GM12872 (cell line): ENCODE data around the gene CDC27.

Source experiments
- TF ChIP-seq, protein P1 (sequence below): IDR thresholded peaks from 3 replicates; pipeline ENCODE4 v1.5.1; 2011; ENCODE audit warnings: low read depth, mild to moderate bottlenecking, low read length, moderate library complexity; ENCODE audit not compliant: insufficient read depth

Gene CDC27

DNA sequence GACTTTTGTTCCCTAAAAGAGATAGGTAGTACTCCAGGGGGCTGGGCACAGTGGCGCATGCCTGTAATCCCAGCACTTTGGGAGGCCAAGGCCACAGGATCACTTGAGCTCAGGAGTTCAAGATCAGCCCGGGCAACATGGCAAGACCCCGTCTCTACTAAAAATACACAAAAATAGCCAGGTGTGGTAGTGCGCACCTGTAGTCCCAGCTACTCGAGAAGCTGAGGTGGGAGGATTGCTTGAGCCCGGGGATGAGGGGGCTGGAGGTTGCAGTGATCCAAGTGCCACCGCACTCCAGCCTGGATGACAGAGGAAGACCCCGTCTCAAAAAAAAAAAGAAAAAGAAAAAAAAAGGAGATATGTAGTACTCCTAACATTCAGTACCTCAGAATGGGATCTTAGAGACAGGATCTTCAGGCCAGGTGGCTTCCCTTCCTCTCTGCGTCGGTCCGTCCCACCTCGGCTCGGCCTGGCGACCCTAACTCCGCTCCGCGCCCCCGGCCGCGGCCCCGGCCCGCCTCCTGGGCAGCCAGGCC, 89.6 kb downstream of the CDC27 start:
- TF ChIP-seq, protein P1, sequence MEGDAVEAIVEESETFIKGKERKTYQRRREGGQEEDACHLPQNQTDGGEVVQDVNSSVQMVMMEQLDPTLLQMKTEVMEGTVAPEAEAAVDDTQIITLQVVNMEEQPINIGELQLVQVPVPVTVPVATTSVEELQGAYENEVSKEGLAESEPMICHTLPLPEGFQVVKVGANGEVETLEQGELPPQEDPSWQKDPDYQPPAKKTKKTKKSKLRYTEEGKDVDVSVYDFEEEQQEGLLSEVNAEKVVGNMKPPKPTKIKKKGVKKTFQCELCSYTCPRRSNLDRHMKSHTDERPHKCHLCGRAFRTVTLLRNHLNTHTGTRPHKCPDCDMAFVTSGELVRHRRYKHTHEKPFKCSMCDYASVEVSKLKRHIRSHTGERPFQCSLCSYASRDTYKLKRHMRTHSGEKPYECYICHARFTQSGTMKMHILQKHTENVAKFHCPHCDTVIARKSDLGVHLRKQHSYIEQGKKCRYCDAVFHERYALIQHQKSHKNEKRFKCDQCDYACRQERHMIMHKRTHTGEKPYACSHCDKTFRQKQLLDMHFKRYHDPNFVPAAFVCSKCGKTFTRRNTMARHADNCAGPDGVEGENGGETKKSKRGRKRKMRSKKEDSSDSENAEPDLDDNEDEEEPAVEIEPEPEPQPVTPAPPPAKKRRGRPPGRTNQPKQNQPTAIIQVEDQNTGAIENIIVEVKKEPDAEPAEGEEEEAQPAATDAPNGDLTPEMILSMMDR: no peak

DNA sequence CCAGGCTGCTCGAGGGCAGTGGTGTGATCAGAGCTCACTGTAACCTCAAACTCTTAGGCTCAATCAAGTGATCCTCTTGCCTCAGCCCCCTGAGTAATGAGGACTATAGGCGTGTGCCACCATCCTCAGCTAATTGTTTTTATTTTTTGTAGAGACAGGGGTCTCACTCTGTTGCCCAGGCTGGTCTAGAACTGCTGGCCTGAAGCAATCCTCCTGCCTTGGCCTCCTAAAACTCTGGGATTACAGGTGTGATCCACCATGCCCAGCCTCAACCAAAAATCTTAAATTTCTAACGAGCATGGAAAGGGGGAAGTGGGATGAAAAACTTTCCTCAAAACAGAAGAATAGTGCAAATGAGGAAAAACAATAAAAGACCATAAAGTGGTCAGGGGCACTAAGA, 92.8 kb downstream of the CDC27 start:
- TF ChIP-seq, protein P1: no peak

DNA sequence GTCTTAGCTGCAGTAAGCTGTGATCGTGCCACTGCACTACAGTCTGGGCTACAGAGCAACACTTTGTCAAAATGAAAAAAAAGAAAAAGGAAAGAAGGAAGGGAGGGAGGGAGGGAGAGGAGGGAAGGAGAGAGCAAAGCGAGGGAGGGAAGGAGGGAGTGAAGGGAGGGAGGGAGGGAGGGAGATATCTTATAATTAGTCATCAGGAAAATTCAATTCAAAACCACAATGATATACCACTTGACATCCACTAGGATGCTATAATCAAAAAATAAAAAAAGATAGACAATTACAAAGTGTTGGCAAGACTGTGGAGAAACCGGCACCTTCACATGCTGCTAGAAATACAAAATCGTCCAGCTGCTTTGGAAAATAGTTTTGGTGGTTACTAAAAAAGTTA, 93.8 kb downstream of the CDC27 start:
- TF ChIP-seq, protein P1: no peak

DNA sequence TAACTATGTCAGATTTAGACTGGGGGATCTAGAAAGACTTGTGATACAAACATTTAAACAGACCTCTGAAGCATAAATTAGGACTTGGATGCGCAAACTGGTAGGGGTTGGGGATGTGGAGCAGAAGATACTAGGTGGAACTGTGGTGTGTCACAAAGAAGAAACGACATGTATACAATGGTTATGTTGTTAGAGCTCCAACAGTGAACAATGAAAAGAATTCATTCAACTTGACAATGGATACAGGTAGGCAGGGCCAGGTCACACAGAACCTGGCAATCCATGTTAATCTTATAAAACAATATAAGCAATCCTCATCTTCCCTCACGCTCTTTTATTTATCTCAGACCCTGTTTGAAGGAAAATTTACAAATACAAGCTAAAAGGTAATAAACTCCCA, 102.0 kb downstream of the CDC27 start:
- TF ChIP-seq, protein P1: no peak

DNA sequence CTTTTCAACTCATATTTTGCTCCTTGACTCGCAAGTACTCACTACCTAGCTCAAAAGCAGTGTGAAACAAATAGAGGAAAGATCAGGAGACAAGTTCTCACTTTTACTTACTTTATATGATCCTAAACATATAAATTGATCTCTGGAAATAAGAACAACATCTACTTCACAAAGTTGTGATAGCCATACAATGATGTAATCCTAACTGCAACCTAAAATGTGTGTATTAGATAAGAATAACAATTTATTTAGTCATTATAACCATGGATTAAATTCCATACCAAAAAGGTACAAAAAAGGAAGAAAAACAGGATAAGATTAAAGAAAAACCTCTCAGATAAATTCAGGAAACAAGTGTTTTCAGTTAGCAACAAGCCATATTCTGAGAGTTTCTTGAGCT, 103.4 kb downstream of the CDC27 start:
- TF ChIP-seq, protein P1: no peak

DNA sequence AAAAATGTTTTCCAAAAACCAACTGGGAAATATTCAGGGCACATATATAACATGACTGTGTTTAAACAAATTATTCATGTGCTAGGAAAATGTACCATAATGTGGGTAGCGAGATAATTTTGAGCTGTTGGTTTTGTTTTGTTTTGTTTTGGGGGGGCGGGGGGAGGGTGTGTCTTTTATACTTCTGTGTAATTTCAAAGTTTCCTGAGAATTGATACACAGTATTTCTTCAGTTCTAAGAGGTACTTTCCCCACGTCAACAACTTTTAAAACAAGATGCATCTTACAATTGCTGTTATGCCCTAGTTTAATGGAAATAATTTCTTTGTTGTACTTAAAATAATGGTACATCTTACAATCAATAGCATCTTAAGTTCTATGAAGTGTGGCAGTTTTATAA, 110.3 kb downstream of the CDC27 start:
- TF ChIP-seq, protein P1: no peak

DNA sequence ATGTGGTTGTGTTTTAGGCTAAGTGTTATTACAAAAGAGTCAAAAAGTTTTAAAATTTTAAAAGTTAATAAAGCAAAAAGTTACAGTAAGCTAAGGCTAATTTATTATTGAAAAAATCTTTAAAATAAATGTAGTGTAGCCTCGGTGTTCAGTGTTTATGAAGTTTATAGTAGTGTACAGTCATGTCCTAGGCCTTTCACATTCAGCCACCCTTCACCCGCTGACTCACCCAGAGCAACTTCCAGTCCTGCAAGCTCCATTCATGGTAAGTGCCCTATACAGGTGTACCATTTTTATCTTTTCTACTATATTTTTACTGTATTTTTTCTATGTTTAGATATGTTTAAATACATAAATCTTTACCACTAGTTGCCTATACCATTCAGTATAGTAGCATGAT, 111.5 kb downstream of the CDC27 start:
- TF ChIP-seq, protein P1: no peak
